IPS-18a (cell line): Measurements from ENCODE around the gene SUGP1.

Experiments used
- H3K27ac ChIP-seq: one replicate; pipeline ENCODE4 v1.5.1; 2013; ENCODE audit warnings: low read length
- H3K27me3 ChIP-seq: one replicate; pipeline ENCODE4 v1.6.1; 2013; ENCODE audit warnings: mild to moderate bottlenecking, low read length; ENCODE audit not compliant: control insufficient read depth, insufficient read depth
- H3K36me3 ChIP-seq: one replicate; pipeline ENCODE4 v1.6.1; 2013; ENCODE audit warnings: low read depth, low read length; ENCODE audit not compliant: control insufficient read depth
- H3K4me1 ChIP-seq: one replicate; pipeline ENCODE4 v1.6.1; 2013; ENCODE audit warnings: low read depth, low read length; ENCODE audit not compliant: control insufficient read depth
- H3K4me3 ChIP-seq: one replicate; pipeline ENCODE4 v1.5.1; 2013; ENCODE audit warnings: low read length
- H3K9ac ChIP-seq: one replicate; pipeline ENCODE4 v1.6.1; 2013; ENCODE audit warnings: mild to moderate bottlenecking, low read length, moderate library complexity
- H3K9me3 ChIP-seq: one replicate; pipeline ENCODE4 v1.6.1; 2013; ENCODE audit warnings: low read depth, low read length; ENCODE audit not compliant: control insufficient read depth

Gene SUGP1

GRCh38 chr19:19308373-19308772 is 11.9 kb downstream of the SUGP1 start:
- Histone ChIP-seq H3K9me3 (no peaks in the 10 kb centered on the region), H3K27ac (no peak overlapping the region), H3K27me3 (no peaks in the 10 kb centered on the region), H3K36me3 (peaks cover 67% of the 10 kb centered on the region), H3K9ac (no peak overlapping the region), H3K4me3 (no peak overlapping the region), H3K4me1 (no peaks in the 10 kb centered on the region)

- no peak overlapping the region for H3K27ac ChIP-seq
- H3K9me3 ChIP-seq, result no peaks in the 10 kb centered on the region
- peaks cover 74% of the 10 kb centered on the region for H3K36me3 ChIP-seq
- no peaks in the 10 kb centered on the region for H3K27me3 ChIP-seq
- H3K9ac ChIP-seq, result no peak overlapping the region
- no peak overlapping the region for H3K4me3 ChIP-seq
- no peaks in the 10 kb centered on the region for H3K4me1 ChIP-seq
These were observed 14.1 kb downstream of the SUGP1 start for GRCh38 chr19:19306191-19306590.

GRCh38 chr19:19305696-19306095 is 14.6 kb downstream of the SUGP1 start:
- Histone ChIP-seq H3K36me3 (peaks cover 75% of the 10 kb centered on the region), H3K27me3 (no peaks in the 10 kb centered on the region), H3K4me3 (no peak overlapping the region), H3K9me3 (no peaks in the 10 kb centered on the region), H3K9ac (no peak overlapping the region), H3K4me1 (no peaks in the 10 kb centered on the region), H3K27ac (no peak overlapping the region)

GRCh38 chr19:19305066-19305465 is 15.2 kb downstream of the SUGP1 start:
- H3K4me3 ChIP-seq, result no peak overlapping the region
- no peaks in the 10 kb centered on the region for H3K9me3 ChIP-seq
- H3K27ac ChIP-seq, result no peak overlapping the region
- no peak overlapping the region for H3K9ac ChIP-seq
- H3K4me1 ChIP-seq, result no peaks in the 10 kb centered on the region
- H3K36me3 ChIP-seq, result peaks cover 70% of the 10 kb centered on the region
- H3K27me3 ChIP-seq, result no peaks in the 10 kb centered on the region

GRCh38 chr19:19304186-19304965 is 15.9 kb downstream of the SUGP1 start:
- Histone ChIP-seq H3K4me1 (no peaks in the 10 kb centered on the region), H3K4me3 (no peak overlapping the region), H3K36me3 (peaks cover 66% of the 10 kb centered on the region), H3K27ac (no peak overlapping the region), H3K27me3 (no peaks in the 10 kb centered on the region), H3K9ac (no peak overlapping the region), H3K9me3 (no peaks in the 10 kb centered on the region)

- no peak overlapping the region for H3K4me3 ChIP-seq
- no peak overlapping the region for H3K27ac ChIP-seq
- no peaks in the 10 kb centered on the region for H3K4me1 ChIP-seq
- H3K36me3 ChIP-seq, result peaks cover 60% of the 10 kb centered on the region
- H3K9ac ChIP-seq, result no peak overlapping the region
- H3K27me3 ChIP-seq, result no peaks in the 10 kb centered on the region
- no peaks in the 10 kb centered on the region for H3K9me3 ChIP-seq
These were observed 16.9 kb downstream of the SUGP1 start for GRCh38 chr19:19303411-19303810.

GRCh38 chr19:19300613-19301012 is 19.7 kb downstream of the SUGP1 start:
- Histone ChIP-seq H3K4me3 (no peak overlapping the region), H3K36me3 (peaks cover 49% of the 10 kb centered on the region), H3K27me3 (no peaks in the 10 kb centered on the region), H3K27ac (no peak overlapping the region), H3K9ac (no peak overlapping the region), H3K9me3 (no peaks in the 10 kb centered on the region), H3K4me1 (no peaks in the 10 kb centered on the region)

- no peak overlapping the region for H3K9ac ChIP-seq
- H3K4me3 ChIP-seq, result no peak overlapping the region
- H3K36me3 ChIP-seq, result peaks cover 47% of the 10 kb centered on the region
- H3K27ac ChIP-seq, result no peak overlapping the region
- H3K4me1 ChIP-seq, result no peaks in the 10 kb centered on the region
- H3K27me3 ChIP-seq, result no peaks in the 10 kb centered on the region
- H3K9me3 ChIP-seq, result no peaks in the 10 kb centered on the region
These were observed 22.6 kb downstream of the SUGP1 start for GRCh38 chr19:19297759-19298158.

GRCh38 chr19:19296953-19297689 is 23.2 kb downstream of the SUGP1 start:
- no peak overlapping the region for H3K27ac ChIP-seq
- H3K9ac ChIP-seq, result no peak overlapping the region
- H3K4me3 ChIP-seq, result no peak overlapping the region
- no peaks in the 10 kb centered on the region for H3K4me1 ChIP-seq
- no peaks in the 10 kb centered on the region for H3K9me3 ChIP-seq
- H3K36me3 ChIP-seq, result peaks cover 47% of the 10 kb centered on the region
- H3K27me3 ChIP-seq, result no peaks in the 10 kb centered on the region

GRCh38 chr19:19294914-19295313 is 25.4 kb downstream of the SUGP1 start:
- peaks cover 33% of the 10 kb centered on the region for H3K36me3 ChIP-seq
- H3K27ac ChIP-seq, result no peak overlapping the region
- no peaks in the 10 kb centered on the region for H3K9me3 ChIP-seq
- H3K9ac ChIP-seq, result no peak overlapping the region
- no peaks in the 10 kb centered on the region for H3K4me1 ChIP-seq
- no peaks in the 10 kb centered on the region for H3K27me3 ChIP-seq
- no peak overlapping the region for H3K4me3 ChIP-seq

- no peaks in the 10 kb centered on the region for H3K27me3 ChIP-seq
- H3K27ac ChIP-seq, result no peak overlapping the region
- H3K4me3 ChIP-seq, result no peak overlapping the region
- H3K9ac ChIP-seq, result no peak overlapping the region
- peaks cover 37% of the 10 kb centered on the region for H3K36me3 ChIP-seq
- H3K4me1 ChIP-seq, result no peaks in the 10 kb centered on the region
- H3K9me3 ChIP-seq, result no peaks in the 10 kb centered on the region
These were observed 27.7 kb downstream of the SUGP1 start for GRCh38 chr19:19292607-19293006.

- H3K4me1 ChIP-seq, result no peaks in the 10 kb centered on the region
- H3K9ac ChIP-seq, result no peak overlapping the region
- H3K27me3 ChIP-seq, result no peaks in the 10 kb centered on the region
- H3K36me3 ChIP-seq, result peaks cover 19% of the 10 kb centered on the region
- no peak overlapping the region for H3K27ac ChIP-seq
- H3K4me3 ChIP-seq, result no peak overlapping the region
- no peaks in the 10 kb centered on the region for H3K9me3 ChIP-seq
These were observed 34.6 kb downstream of the SUGP1 start for GRCh38 chr19:19285686-19286085.
